Smooth muscle cell (in vitro differentiated cells): Measurements from ENCODE around the gene NKTR. TPM values are rescaled to one million over a fixed set of nuclear protein-coding genes. Genes with fewer than 3 reads are reported as not detected.

ENCODE experiments used
- DNase-seq: peaks from one replicate; lab custom pipeline; 2025; ENCODE audit not compliant: unreplicated experiment; lab: John Stamatoyannopoulos, UW
- H2AFZ ChIP-seq: fragments of 200-600 bp; sonication (generic); 2 replicates; pipeline ENCODE4 v1.6.0; 2016; ENCODE audit warnings: antibody characterized with exemption, low read depth, mild to moderate bottlenecking
- H3F3A ChIP-seq: fragments of 200-600 bp; sonication (generic); 2 replicates; pipeline ENCODE4 v1.6.0; 2017; ENCODE audit warnings: antibody characterized with exemption, low read depth
- H3K27ac ChIP-seq: fragments of 200-600 bp; sonication (generic); 2 replicates; pipeline ENCODE4 v1.5.1; 2016; ENCODE audit warnings: low read depth, mild to moderate bottlenecking
- H3K27me3 ChIP-seq: fragments of 200-600 bp; sonication (generic); 2 replicates; pipeline ENCODE4 v1.6.1; 2016; ENCODE audit warnings: low read depth, mild to moderate bottlenecking
- H3K36me3 ChIP-seq: fragments of 200-600 bp; sonication (generic); 2 replicates; pipeline ENCODE4 v1.5.1; 2016; ENCODE audit warnings: low read depth
- H3K4me1 ChIP-seq: fragments of 200-600 bp; sonication (generic); 2 replicates; pipeline ENCODE4 v1.5.1; 2016; ENCODE audit warnings: low read depth
- H3K4me2 ChIP-seq: fragments of 200-600 bp; sonication (generic); 2 replicates; pipeline ENCODE4 v1.6.0; 2016; ENCODE audit warnings: mild to moderate bottlenecking
- H3K4me3 ChIP-seq: fragments of 200-600 bp; sonication (generic); 2 replicates; pipeline ENCODE4 v1.5.1; 2016; ENCODE audit warnings: mild to moderate bottlenecking
- H3K79me2 ChIP-seq: fragments of 200-600 bp; sonication (generic); 2 replicates; pipeline ENCODE4 v1.6.0; 2016; ENCODE audit warnings: low read depth, mild to moderate bottlenecking
- H3K9ac ChIP-seq: fragments of 200-600 bp; sonication (generic); 2 replicates; pipeline ENCODE4 v1.6.0; 2016; ENCODE audit warnings: low read depth
- H3K9me3 ChIP-seq: fragments of 200-600 bp; sonication (generic); replicated peaks from 2 replicates; pipeline ENCODE4 v1.5.1; 2016; ENCODE audit warnings: low read depth
- H4K20me1 ChIP-seq: fragments of 200-600 bp; sonication (generic); 2 replicates; pipeline ENCODE4 v1.6.0; 2016; ENCODE audit warnings: low read depth
- WGBS: methylation state at CpG from one replicate; pipeline ENCODE4 v1.1.7; 2016; ENCODE audit warnings: low lambda C conversion rate; 5-methylcytosine and 5-hydroxymethylcytosine counted together
- polyA plus RNA-seq: library from polyadenylated mRNA; unstranded; fragments of >200 nt; fragmentation: Nextera tagmentation; extraction: Ambion mirVana; gene quantifications from 2 replicates; pipeline ENCODE4 v1.2.1, GENCODE V29; 2016
- total RNA-seq: library from RNA; depleted of rRNA; stranded (reverse); fragments of >200 nt; gene quantifications from 2 replicates; pipeline ENCODE4 v1.2.3, GENCODE V29; 2014
- TF ChIP-seq, protein P1 (sequence below): fragments of 200-600 bp; sonication (generic); IDR thresholded peaks from 2 replicates; pipeline ENCODE4 v1.5.1; 2017; ENCODE audit warnings: borderline replicate concordance, mild to moderate bottlenecking, antibody characterized with exemption; ENCODE audit not compliant: insufficient read depth, poor library complexity, severe bottlenecking

Gene NKTR
- total and polyA plus RNA-seq, 2 experiments from 2014 or later: 37.1 to 91.3 TPM

DNA sequence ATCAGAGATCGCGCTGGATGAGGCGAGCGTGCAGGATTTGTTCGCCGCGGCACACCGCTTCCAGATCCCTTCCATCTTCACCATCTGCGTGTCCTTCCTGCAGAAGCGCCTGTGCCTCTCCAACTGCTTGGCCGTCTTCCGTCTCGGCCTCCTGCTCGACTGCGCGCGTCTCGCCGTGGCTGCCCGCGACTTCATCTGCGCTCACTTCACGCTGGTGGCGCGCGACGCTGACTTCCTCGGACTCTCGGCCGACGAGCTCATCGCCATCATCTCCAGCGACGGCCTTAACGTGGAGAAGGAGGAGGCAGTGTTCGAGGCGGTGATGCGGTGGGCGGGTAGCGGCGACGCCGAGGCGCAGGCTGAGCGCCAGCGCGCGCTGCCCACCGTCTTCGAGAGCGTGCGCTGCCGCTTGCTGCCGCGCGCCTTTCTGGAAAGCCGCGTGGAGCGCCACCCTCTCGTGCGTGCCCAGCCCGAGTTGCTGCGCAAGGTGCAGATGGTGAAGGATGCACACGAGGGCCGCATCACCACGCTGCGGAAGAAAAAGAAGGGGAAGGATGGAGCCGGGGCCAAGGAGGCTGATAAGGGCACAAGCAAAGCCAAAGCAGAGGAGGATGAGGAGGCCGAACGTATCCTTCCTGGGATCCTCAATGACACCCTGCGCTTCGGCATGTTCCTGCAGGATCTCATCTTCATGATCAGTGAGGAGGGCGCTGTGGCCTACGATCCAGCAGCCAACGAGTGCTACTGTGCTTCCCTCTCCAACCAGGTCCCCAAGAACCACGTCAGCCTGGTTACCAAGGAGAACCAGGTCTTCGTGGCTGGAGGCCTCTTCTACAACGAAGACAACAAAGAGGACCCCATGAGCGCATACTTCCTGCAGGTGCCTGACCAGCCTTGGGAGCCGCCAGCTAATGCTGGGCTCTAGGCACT is 85.7 kb downstream of the NKTR start:
- Histone ChIP-seq H3K27ac (no peak overlapping the region), H3K79me2 (no peaks in the 10 kb centered on the region), H3K9me3 (no peaks in the 10 kb centered on the region), H3K4me2 (no peak overlapping the region), H3K4me3 (no peak overlapping the region), H3K36me3 (no peaks in the 10 kb centered on the region), H2AFZ (no peak overlapping the region), H3K4me1 (no peaks in the 10 kb centered on the region), H3K27me3 (peaks cover 3% of the 10 kb centered on the region), H4K20me1 (no peaks in the 10 kb centered on the region), H3F3A (no peaks in the 10 kb centered on the region), H3K9ac (no peak overlapping the region)
- TF ChIP-seq, protein P1, sequence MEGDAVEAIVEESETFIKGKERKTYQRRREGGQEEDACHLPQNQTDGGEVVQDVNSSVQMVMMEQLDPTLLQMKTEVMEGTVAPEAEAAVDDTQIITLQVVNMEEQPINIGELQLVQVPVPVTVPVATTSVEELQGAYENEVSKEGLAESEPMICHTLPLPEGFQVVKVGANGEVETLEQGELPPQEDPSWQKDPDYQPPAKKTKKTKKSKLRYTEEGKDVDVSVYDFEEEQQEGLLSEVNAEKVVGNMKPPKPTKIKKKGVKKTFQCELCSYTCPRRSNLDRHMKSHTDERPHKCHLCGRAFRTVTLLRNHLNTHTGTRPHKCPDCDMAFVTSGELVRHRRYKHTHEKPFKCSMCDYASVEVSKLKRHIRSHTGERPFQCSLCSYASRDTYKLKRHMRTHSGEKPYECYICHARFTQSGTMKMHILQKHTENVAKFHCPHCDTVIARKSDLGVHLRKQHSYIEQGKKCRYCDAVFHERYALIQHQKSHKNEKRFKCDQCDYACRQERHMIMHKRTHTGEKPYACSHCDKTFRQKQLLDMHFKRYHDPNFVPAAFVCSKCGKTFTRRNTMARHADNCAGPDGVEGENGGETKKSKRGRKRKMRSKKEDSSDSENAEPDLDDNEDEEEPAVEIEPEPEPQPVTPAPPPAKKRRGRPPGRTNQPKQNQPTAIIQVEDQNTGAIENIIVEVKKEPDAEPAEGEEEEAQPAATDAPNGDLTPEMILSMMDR: no peak
- WGBS: 97% methylated on average over 78 of the region's 80 CpGs
- DNase-seq: no peak

DNA sequence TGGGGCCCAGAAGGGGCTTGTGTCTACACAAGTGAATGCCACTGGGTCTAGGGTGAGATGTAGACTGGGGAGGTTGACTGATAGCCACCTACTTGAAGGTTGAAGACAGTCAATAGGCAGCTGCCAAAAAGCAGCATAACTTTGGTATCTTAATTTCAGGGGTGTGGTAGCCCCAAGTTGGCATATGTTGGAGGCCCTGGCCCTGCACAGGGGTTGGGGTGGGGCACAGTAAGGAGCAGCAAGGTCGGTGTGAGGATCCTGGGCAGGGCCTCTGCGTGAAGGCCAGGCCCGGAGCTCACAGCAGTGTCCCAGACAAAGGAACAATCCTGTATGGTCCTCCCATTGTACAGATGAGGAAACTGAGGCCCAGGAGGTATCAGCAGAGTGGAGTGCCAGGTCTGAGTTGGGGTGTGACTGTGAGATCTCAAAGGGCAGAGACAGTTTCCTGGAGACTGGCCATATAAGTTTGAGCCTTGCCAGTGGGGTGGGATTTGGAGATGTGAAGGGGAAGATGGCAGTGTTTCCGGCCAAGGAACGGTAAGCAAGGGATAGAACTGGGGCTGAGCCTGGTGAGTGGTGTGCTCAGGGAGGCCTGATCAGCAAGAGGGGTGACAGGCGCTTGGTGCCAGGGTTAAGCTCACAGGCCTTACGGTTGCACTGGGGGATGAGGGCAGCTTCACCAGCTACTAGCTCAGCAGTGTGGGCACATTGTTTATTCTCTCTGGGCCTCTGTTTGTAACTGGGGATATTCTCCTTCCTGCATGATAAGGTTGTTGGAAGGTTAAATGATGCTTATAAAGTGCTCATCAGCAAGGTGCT is 86.6 kb downstream of the NKTR start:
- H2AFZ ChIP-seq: no peak overlapping the region
- H3K27ac ChIP-seq: no peak overlapping the region
- TF ChIP-seq, protein P1: no peak
- DNase-seq: no peak
- no peak overlapping the region for H3K9ac ChIP-seq
- WGBS: 93% methylated on average over 7 of the region's 7 CpGs
- H3F3A ChIP-seq: no peaks in the 10 kb centered on the region
- no peaks in the 10 kb centered on the region for H3K79me2 ChIP-seq
- H3K4me3 ChIP-seq: no peak overlapping the region
- H3K4me2 ChIP-seq: no peak overlapping the region
- no peaks in the 10 kb centered on the region for H3K36me3 ChIP-seq
- no peaks in the 10 kb centered on the region for H3K4me1 ChIP-seq
- no peaks in the 10 kb centered on the region for H4K20me1 ChIP-seq
- peaks cover 3% of the 10 kb centered on the region for H3K27me3 ChIP-seq
- no peaks in the 10 kb centered on the region for H3K9me3 ChIP-seq

DNA sequence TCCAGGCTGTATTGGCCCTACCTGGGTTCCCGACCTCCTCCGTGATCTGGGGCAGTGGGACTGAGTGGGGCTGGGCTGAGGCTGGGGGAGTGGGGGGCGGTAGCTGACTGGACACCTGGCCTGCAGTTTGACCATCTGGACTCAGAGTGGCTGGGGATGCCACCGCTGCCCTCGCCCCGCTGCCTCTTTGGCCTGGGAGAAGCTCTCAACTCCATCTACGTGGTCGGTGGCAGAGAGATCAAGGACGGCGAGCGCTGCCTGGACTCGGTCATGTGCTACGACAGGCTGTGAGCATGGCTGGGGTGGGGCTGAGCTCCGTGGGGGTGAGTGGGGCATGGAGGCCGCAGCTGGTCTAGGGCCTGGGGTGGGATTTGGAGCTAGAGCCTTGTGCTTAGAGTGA is 87.5 kb downstream of the NKTR start:
- no peaks in the 10 kb centered on the region for H3F3A ChIP-seq
- H3K27me3 ChIP-seq: peaks cover 3% of the 10 kb centered on the region
- H3K4me2 ChIP-seq: no peak overlapping the region
- H2AFZ ChIP-seq: no peak overlapping the region
- no peaks in the 10 kb centered on the region for H3K36me3 ChIP-seq
- no peak overlapping the region for H3K4me3 ChIP-seq
- no peaks in the 10 kb centered on the region for H3K9me3 ChIP-seq
- no peaks in the 10 kb centered on the region for H3K4me1 ChIP-seq
- DNase-seq: no peak
- H4K20me1 ChIP-seq: no peaks in the 10 kb centered on the region
- TF ChIP-seq, protein P1: no peak
- H3K27ac ChIP-seq: no peak overlapping the region
- 93% methylated on average over 14 of the region's 15 CpGs for WGBS
- H3K79me2 ChIP-seq: no peaks in the 10 kb centered on the region
- no peak overlapping the region for H3K9ac ChIP-seq
